Right cardiac atrium (tissue), 5 donors: ENCODE results near the gene UQCRQ. TPM values are rescaled to one million over a fixed set of nuclear protein-coding genes. Genes with fewer than 3 reads are reported as not detected.

ENCODE experiments used
- ATAC-seq, 2 donors: fragments of 200-7000 bp; cut with Tn5 transposase; one replicate each; pipeline versions ENCODE4 v1.8.0 to v1.9.1; 2020; ENCODE audit warnings: moderate library complexity in 2 of 2, mild to moderate bottlenecking in 1 of 2
- DNase-seq, 3 donors: peaks; one replicate each; pipeline ENCODE4 v3.0.0-alpha.2; 2020
- H3K27ac ChIP-seq: one replicate; pipeline ENCODE4 v1.5.1; 2013; ENCODE audit warnings: mild to moderate bottlenecking, low read length, control low read depth, moderate library complexity
- H3K27me3 ChIP-seq: one replicate; pipeline ENCODE4 v1.6.1; 2013; ENCODE audit not compliant: control insufficient read depth, insufficient read depth
- H3K4me1 ChIP-seq: one replicate; pipeline ENCODE4 v1.6.1; 2013; ENCODE audit warnings: low read length; ENCODE audit not compliant: control insufficient read depth, insufficient read depth
- H3K4me3 ChIP-seq: one replicate; pipeline ENCODE4 v1.5.1; 2013; ENCODE audit warnings: low read length, control low read depth
- H3K9me3 ChIP-seq: one replicate; pipeline ENCODE4 v1.6.1; 2013; ENCODE audit warnings: low read length; ENCODE audit not compliant: control insufficient read depth
- WGBS: extraction: QIAGEN DNeasy Blood & Tissue Kit; methylation state at CpG from one replicate; pipeline ENCODE4 v1.1.7; 2013; 5-methylcytosine and 5-hydroxymethylcytosine counted together
- intact Hi-C, 4 donors: fragments of 100-400 bp; cut with DNase I; formaldehyde crosslinking; loops; one replicate each; pipeline versions ENCODE4 v1.11.0 to v1.14.0; 2022 to 2023
- polyA plus RNA-seq: library from polyadenylated mRNA; stranded (reverse); fragments of 200-250 nt; gene quantifications from one replicate; pipeline ENCODE4 v1.2.3, GENCODE V29; 2013
- total RNA-seq, 4 donors: library from RNA; stranded (reverse); fragmentation: NEBNext Ultra II Directional; extraction: Animal tissue kit (Norgen Biotek cat#: 25700); gene quantifications; one replicate each; pipeline ENCODE4 v1.2.1, GENCODE V29; 2021
- donor health status: healthy with polysubstance abuse.
- donor health status: DM: no; HTN: yes; CAD: no.
- donor health status: DM: no; HTN: no; CAD: no.
- donor health status: DM: no; HTN: yes; CAD: no; lungs with severe emphysema.
- donor health status: DM: yes; HTN: yes; CAD: no.

Gene UQCRQ
- total and polyA plus RNA-seq, 5 donors, result 978 to 1,317 (median 1,065) TPM

GRCh38 chr5:132871459-132872284 lies 5.2 kb downstream of the UQCRQ start:
- intact Hi-C loops, result no loop called here
- ATAC-seq (no peak), DNase-seq (no peak)
- 77% methylated on average over 5 of the region's 5 CpGs for WGBS
- peak overlapping the region; percentile 69 for H3K27ac ChIP-seq
- H3K4me1 ChIP-seq, result peaks cover 2% of the 10 kb centered on the region
- no peaks in the 10 kb centered on the region for H3K9me3 ChIP-seq
- no peak overlapping the region for H3K4me3 ChIP-seq
- H3K27me3 ChIP-seq, result no peaks in the 10 kb centered on the region

- Histone ChIP-seq H3K4me3 (no peak overlapping the region), H3K27me3 (no peaks in the 10 kb centered on the region), H3K27ac (peak overlapping the region; percentile 30), H3K4me1 (peaks cover 2% of the 10 kb centered on the region), H3K9me3 (no peaks in the 10 kb centered on the region)
- ATAC-seq (no peak), DNase-seq (no peak)
- intact Hi-C loops, result no loop called here
- WGBS, result 81% methylated on average over 1 of the region's 1 CpG
Measured at GRCh38 chr5:132872788-132873118, 6.3 kb downstream of the UQCRQ start.

- ATAC-seq, result peak; percentile 4 to 19
- peaks cover 5% of the 10 kb centered on the region for H3K4me1 ChIP-seq
- 54% methylated on average over 6 of the region's 6 CpGs for WGBS
Measured at GRCh38 chr5:132873119-132873929, 6.9 kb downstream of the UQCRQ start, which contains the start of gene LEAP2. TSS of gene LEAP2 (plus strand) at chr5:132873668. CDS start at chr5:132873695, 27 bp downstream.

GRCh38 chr5:132873930-132874271 lies 7.5 kb downstream of the UQCRQ start:
- intact Hi-C loops, result no loop called here
- DNase-seq (no peak), ATAC-seq (peak in 1 of 2 donors; percentile 16)
- Histone ChIP-seq H3K27ac (peak overlapping the region; percentile 69), H3K4me3 (no peak overlapping the region), H3K9me3 (no peaks in the 10 kb centered on the region), H3K27me3 (no peaks in the 10 kb centered on the region), H3K4me1 (peaks cover 5% of the 10 kb centered on the region)
- 89% methylated on average over 3 of the region's 3 CpGs for WGBS

More at GRCh38 chr5:132873119-132873929, 6.9 kb downstream of the UQCRQ start, which contains the start of gene LEAP2:
- Histone ChIP-seq H3K4me3 (no peak within 1 kb of the TSS), H3K27me3 (no peaks in the 10 kb centered on the region), H3K9me3 (no peaks in the 10 kb centered on the region), H3K27ac (peak within 1 kb of the TSS; percentile 69)
- intact Hi-C loops, result no loop called here
- no peak for DNase-seq

GRCh38 chr5:132876020-132876759 lies 9.7 kb downstream of the UQCRQ start:
- ATAC-seq (no peak), DNase-seq (no peak)
- no peak overlapping the region for H3K4me3 ChIP-seq
- no peak overlapping the region for H3K27ac ChIP-seq
- intact Hi-C loops, result no loop called here
- H3K4me1 ChIP-seq, result peaks cover 5% of the 10 kb centered on the region
- no peaks in the 10 kb centered on the region for H3K27me3 ChIP-seq
- 90% methylated on average over 1 of the region's 1 CpG for WGBS
- no peaks in the 10 kb centered on the region for H3K9me3 ChIP-seq

- Histone ChIP-seq H3K4me3 (no peak overlapping the region), H3K27me3 (no peaks in the 10 kb centered on the region), H3K9me3 (no peaks in the 10 kb centered on the region), H3K27ac (peak overlapping the region; percentile 76), H3K4me1 (peaks cover 5% of the 10 kb centered on the region)
- ATAC-seq, result peak in 1 of 2 donors; percentile 32
- no peak for DNase-seq
- intact Hi-C loops, result no loop called here
- 64% methylated on average over 2 of the region's 2 CpGs for WGBS
Measured at GRCh38 chr5:132877466-132877865, 11.0 kb downstream of the UQCRQ start.

- ATAC-seq, result peak; percentile 61 to 77
- Histone ChIP-seq H3K9me3 (no peaks in the 10 kb centered on the region), H3K4me3 (no peak overlapping the region), H3K4me1 (peaks cover 5% of the 10 kb centered on the region), H3K27ac (peak overlapping the region; percentile 76), H3K27me3 (no peaks in the 10 kb centered on the region)
- 53% methylated on average over 3 of the region's 3 CpGs for WGBS
- intact Hi-C loops, result no loop called here
- DNase-seq, result peak in 1 of 3 donors; percentile 45
Measured at GRCh38 chr5:132877938-132878337, 11.5 kb downstream of the UQCRQ start.

GRCh38 chr5:132883261-132883834 lies 16.9 kb downstream of the UQCRQ start:
- WGBS, result 33% methylated on average over 2 of the region's 2 CpGs
- DNase-seq (peak in 2 of 3 donors; percentile 34 to 48), ATAC-seq (peak; percentile 78 to 86)
- Histone ChIP-seq H3K4me3 (no peak overlapping the region), H3K27ac (no peak overlapping the region), H3K4me1 (no peaks in the 10 kb centered on the region), H3K27me3 (no peaks in the 10 kb centered on the region), H3K9me3 (no peaks in the 10 kb centered on the region)
- intact Hi-C loops, result loop anchor here in 1 of 4 donors (5.0 kb wide), 1 partner anchor 51 kb away; the partner anchor contains the start of gene SHROOM1

GRCh38 chr5:132884548-132884947 lies 18.1 kb downstream of the UQCRQ start:
- no peaks in the 10 kb centered on the region for H3K9me3 ChIP-seq
- ATAC-seq (no peak), DNase-seq (no peak)
- intact Hi-C loops, result loop anchor here in 1 of 4 donors (5.0 kb wide), 1 partner anchor 52 kb away; the partner anchor contains the start of gene SHROOM1
- H3K27me3 ChIP-seq, result no peaks in the 10 kb centered on the region
- H3K4me3 ChIP-seq, result no peak overlapping the region
- no peak overlapping the region for H3K27ac ChIP-seq
- WGBS, result 71% methylated on average over 2 of the region's 2 CpGs
- H3K4me1 ChIP-seq, result no peaks in the 10 kb centered on the region

GRCh38 chr5:132886064-132886823 lies 19.8 kb downstream of the UQCRQ start:
- 92% methylated on average over 11 of the region's 11 CpGs for WGBS
- Histone ChIP-seq H3K4me3 (no peak overlapping the region), H3K4me1 (no peaks in the 10 kb centered on the region), H3K27me3 (no peaks in the 10 kb centered on the region), H3K27ac (no peak overlapping the region), H3K9me3 (no peaks in the 10 kb centered on the region)
- ATAC-seq (no peak), DNase-seq (no peak)
- intact Hi-C loops, result no loop called here
